ENCODE results near the gene SLC9C1.

Gene SLC9C1

GRCh38 chr3:112304611-112305010, 10.6 kb upstream of the SLC9C1 start:
- TF ChIP-seq, protein P1, sequence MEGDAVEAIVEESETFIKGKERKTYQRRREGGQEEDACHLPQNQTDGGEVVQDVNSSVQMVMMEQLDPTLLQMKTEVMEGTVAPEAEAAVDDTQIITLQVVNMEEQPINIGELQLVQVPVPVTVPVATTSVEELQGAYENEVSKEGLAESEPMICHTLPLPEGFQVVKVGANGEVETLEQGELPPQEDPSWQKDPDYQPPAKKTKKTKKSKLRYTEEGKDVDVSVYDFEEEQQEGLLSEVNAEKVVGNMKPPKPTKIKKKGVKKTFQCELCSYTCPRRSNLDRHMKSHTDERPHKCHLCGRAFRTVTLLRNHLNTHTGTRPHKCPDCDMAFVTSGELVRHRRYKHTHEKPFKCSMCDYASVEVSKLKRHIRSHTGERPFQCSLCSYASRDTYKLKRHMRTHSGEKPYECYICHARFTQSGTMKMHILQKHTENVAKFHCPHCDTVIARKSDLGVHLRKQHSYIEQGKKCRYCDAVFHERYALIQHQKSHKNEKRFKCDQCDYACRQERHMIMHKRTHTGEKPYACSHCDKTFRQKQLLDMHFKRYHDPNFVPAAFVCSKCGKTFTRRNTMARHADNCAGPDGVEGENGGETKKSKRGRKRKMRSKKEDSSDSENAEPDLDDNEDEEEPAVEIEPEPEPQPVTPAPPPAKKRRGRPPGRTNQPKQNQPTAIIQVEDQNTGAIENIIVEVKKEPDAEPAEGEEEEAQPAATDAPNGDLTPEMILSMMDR (conservative IDR thresholded peaks at IDR 0.05) = peak; percentile 24; the same call in 1 of the 2 replicates
- H3K27ac ChIP-seq = peak overlapping the region; percentile 69

DNA sequence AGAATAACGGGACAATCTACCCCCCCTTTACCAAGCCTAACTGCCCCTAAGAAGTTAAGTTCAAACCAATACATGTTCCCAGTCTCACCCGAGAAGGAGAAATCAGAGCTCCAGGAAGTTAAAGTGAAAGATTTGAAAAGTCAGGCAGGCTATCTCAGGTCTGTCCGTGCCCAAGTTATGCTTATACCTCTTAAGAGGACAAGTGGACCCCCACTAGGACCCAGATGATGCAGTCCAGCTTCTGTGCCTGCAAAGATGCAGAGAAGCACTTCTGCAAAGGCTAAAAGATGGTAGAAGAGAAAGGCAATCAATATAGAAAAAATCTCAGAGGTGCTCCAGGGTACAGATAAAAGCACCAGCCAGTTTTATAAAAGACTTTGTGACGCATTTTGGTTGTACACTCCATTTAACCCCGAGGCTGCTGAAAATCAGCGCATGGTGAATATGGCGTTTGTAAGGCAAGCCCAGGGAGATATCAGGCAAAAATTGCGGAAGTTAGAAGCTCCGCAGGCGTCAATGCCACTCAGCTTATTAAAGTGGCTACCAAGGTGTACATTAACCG, 9.8 kb upstream of the SLC9C1 start:
- H3K27ac ChIP-seq = peak overlapping the region; percentile 69

DNA sequence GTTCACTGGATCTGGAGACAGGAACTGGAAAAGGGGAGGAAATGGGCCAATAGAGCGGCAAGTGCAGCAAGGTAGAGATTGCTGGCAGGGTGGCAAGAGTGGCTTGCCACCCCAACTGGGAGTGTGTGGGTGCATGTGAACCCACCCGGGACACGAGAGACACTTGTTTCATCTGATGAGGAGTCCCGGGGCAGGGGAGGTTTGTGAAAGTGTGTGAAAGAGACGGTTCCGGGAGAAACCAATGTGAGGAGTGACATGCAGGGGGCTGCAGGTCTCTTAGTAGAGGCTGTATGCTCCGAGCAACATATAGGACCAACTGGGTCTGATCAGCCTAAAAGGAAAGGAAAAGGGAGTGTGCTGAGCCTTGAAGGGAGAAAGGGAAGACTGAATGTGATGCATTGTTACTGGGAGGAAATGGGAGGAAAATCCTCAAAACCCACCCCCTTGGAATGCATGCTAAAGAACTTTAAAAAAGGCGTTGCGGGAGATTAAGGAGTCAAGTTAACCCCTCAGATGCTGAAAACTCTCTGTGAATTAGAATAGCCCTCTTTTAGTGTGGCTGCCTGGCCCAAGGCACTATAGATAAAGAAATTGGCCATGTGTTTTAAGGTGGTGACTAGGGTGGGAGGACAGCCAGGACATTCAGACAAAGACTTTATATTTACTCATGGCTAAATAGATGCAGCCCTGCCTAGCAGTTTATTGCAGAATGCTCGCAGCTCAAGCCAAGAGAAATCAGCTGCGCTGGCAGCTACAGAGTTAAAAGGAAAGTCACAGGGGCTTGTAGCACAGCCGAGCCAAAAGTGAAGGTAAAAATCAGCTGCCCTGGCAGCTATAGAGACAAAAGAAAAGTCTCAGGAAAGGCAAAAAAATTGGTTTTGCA, 9.1 kb upstream of the SLC9C1 start:
- TF ChIP-seq, protein P1 (conservative IDR thresholded peaks at IDR 0.05) = no peak
- H3K27ac ChIP-seq = peak overlapping the region; percentile 69

More for the DNA sequence above, 9.8 kb upstream of the SLC9C1 start:
- TF ChIP-seq, protein P1 (conservative IDR thresholded peaks at IDR 0.05) = no peak

GRCh38 chr3:112302150-112302830, 8.3 kb upstream of the SLC9C1 start:
- TF ChIP-seq, protein P1 (conservative IDR thresholded peaks at IDR 0.05) = no peak

GRCh38 chr3:112298781-112299180, 4.8 kb upstream of the SLC9C1 start:
- H3K27ac ChIP-seq = no peak overlapping the region
- TF ChIP-seq, protein P1 (conservative IDR thresholded peaks at IDR 0.05) = no peak

More at GRCh38 chr3:112302150-112302830, 8.3 kb upstream of the SLC9C1 start:
- H3K27ac ChIP-seq = peak overlapping the region; percentile 69; the same call in 1 of the 2 replicates

DNA sequence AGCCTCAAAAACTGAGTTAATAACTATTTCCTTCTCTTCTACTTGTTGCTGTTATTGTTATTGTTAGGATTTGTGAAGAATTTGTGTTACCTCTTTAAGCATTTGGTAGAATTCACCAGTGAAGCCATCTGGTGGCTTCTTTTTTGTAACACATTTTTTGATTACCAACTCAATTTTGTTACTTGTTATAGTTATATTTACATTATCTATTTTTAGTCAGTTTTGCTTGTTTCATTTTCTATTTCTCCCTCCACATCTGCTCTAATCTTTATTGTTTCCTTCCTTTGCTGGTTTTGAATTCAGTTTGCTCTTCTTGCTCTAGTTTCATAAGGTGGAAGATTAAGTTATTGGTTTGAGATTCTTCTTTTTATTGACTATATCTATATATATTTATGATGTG, 3.7 kb upstream of the SLC9C1 start:
- 0 out of 2 replicates have a peak overlapping the region, but pooled peaks have one; percentile 10 for H3K27ac ChIP-seq
- TF ChIP-seq, protein P1 (conservative IDR thresholded peaks at IDR 0.05) = no peak

DNA sequence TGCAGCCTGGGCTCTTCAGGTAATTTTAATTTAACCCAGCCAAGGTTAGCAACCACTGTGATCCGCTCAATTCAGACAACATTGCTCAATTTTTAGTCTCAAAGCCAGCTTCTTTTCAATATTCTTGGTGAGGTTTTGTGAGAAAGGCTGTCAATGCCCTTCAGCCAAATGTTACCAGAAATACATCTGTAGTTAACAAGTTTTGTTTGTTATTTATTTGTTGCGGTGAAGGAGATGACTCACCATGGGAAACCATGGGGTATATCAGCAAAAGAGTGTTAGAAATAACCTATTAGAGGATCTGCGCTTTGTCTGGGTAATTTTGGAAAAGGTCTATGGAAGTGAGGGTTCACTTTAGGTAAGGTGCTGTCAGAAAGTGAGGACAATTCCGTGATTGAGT, 5.0 kb downstream of the SLC9C1 start:
- TF ChIP-seq, protein P1 (conservative IDR thresholded peaks at IDR 0.05) = no peak
- no peak overlapping the region for H3K27ac ChIP-seq

Measured in VCaP (cell line).